Neural progenitor cell (in vitro differentiated cells): ENCODE data around the gene GPR132.

ENCODE experiments used
- CTCF ChIP-seq: fragments of 200-600 bp; sonication (generic); IDR thresholded peaks from 2 replicates; pipeline ENCODE4 v1.5.1; 2017; ENCODE audit warnings: antibody characterized with exemption, mild to moderate bottlenecking
- EZH2 ChIP-seq: fragments of 200-600 bp; sonication (generic); IDR thresholded peaks from 2 replicates; pipeline ENCODE4 v1.6.1; 2017; ENCODE audit warnings: antibody characterized with exemption, mild to moderate bottlenecking, moderate library complexity

GRCh38 chr14:105041841-105042765 lies 23.1 kb downstream of the GPR132 start:
- TF ChIP-seq CTCF (no peak), EZH2 (no peak)
